MG63 (cell line): Measurements from ENCODE around the gene RTL9. TPM values are rescaled to one million over a fixed set of nuclear protein-coding genes. Genes with fewer than 3 reads are reported as not detected.
"Not testable (repeated sequence)": the region's sequence is repeated elsewhere in the genome, so short reads cannot be mapped to it uniquely, and the experiment has no call there.

Experiments used
- DNase-seq: peaks from one replicate; pipeline ENCODE4 v3.0.0-alpha.2; 2020
- H3K27me3 ChIP-seq: fragments of 250-450 bp; sonication (Bioruptor Pico); 2 replicates; pipeline ENCODE4 v1.5.1; 2020; ENCODE audit warnings: mild to moderate bottlenecking, moderate library complexity
- H3K36me3 ChIP-seq: fragments of 250-450 bp; sonication (Bioruptor Pico); 2 replicates; pipeline ENCODE4 v1.5.1; 2020; ENCODE audit warnings: mild to moderate bottlenecking, moderate library complexity
- H3K4me3 ChIP-seq: fragments of 250-450 bp; sonication (Bioruptor Pico); 2 replicates; pipeline ENCODE4 v1.5.1; 2020; ENCODE audit warnings: mild to moderate bottlenecking, moderate library complexity
- H3K9me3 ChIP-seq: fragments of 250-450 bp; sonication (Bioruptor Pico); 2 replicates; pipeline ENCODE4 v1.5.1; 2020; ENCODE audit warnings: mild to moderate bottlenecking, moderate library complexity
- total RNA-seq: library from RNA; depleted of rRNA; stranded (reverse); fragments of >200 nt; shearing (Covaris generic); gene quantifications from 2 replicates; pipeline ENCODE4 v1.2.3, GENCODE V29; 2014; ENCODE audit warnings: low replicate concordance; rRNA removed

Gene RTL9
- total RNA-seq, 1 experiment from 2014 or later: 0.30 TPM

DNA sequence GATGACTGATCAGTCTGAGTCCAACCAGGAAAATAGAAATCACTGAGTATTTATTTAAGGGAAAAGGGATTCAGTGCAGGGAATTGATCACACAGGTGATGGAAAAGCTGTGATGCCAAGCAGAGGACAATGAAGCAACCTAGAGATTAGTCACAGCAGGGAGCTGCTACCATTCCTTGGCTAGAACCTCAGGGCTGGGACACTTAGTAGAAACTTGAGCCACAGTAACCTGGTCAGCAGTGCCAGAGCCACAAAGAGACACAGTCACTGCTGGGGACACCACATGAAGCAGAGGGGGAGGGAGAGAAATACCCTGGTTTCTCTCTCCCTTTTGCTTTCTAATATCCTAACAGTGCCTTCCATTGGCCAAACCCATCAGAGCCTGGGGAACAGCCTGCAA, 38.7 kb downstream of the RTL9 start:
- Histone ChIP-seq H3K36me3 (no peaks in the 10 kb centered on the region), H3K4me3 (no peak overlapping the region), H3K9me3 (no peaks in the 10 kb centered on the region), H3K27me3 (no peaks in the 10 kb centered on the region)
- DNase-seq: no peak

- no peaks in the 10 kb centered on the region for H3K27me3 ChIP-seq
- DNase-seq: no peak
These were observed 39.3 kb downstream of the RTL9 start for GRCh38 chrX:110397904-110398303.

DNA sequence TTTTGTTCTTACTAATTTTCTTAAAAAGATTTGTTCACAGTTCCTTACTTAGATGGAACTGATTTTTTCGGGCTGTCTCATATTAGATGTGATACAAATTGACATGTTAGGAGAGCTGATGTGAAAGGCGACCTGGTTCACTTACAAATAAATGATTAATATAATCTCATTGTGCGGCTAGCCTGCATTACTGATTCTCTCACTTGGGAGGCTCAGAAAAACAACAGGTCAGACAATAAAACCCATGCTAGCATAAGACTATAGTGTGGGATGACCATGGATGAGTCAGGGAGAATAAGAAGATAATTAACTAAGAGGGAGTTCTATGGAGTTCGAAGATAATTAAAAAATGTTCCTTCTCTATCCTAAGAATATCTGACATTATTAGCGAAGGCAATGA, 40.8 kb downstream of the RTL9 start:
- H3K4me3 ChIP-seq: no peak overlapping the region
- DNase-seq: no peak
- H3K9me3 ChIP-seq: no peaks in the 10 kb centered on the region
- H3K27me3 ChIP-seq: no peaks in the 10 kb centered on the region
- no peaks in the 10 kb centered on the region for H3K36me3 ChIP-seq

More at GRCh38 chrX:110397904-110398303, 39.3 kb downstream of the RTL9 start:
- no peaks in the 10 kb centered on the region for H3K9me3 ChIP-seq
- H3K4me3 ChIP-seq: no peak overlapping the region
- no peaks in the 10 kb centered on the region for H3K36me3 ChIP-seq

DNA sequence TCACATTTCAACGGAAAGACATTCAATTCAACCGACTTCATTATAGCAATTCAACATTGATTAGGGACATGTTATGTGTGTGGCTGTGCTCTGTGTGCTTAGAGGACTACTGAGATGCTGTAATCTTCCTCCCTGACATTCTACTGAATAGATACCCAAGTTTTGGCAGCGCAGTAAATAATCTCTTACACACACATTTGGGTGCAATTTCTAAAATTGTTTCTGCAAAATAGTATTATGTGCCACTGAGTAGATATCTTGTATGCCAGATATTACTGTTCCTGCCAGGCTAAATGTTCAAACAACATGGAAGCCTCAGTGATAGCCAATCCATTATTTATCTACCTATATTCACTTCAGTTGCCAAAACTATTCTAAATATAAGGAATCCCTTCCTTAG, 41.3 kb downstream of the RTL9 start:
- H3K4me3 ChIP-seq: no peak overlapping the region
- H3K9me3 ChIP-seq: no peaks in the 10 kb centered on the region
- DNase-seq: no peak
- no peaks in the 10 kb centered on the region for H3K36me3 ChIP-seq
- no peaks in the 10 kb centered on the region for H3K27me3 ChIP-seq

- no peaks in the 10 kb centered on the region for H3K36me3 ChIP-seq
- no peaks in the 10 kb centered on the region for H3K27me3 ChIP-seq
- DNase-seq: no peak
- no peaks in the 10 kb centered on the region for H3K9me3 ChIP-seq
- H3K4me3 ChIP-seq: no peak overlapping the region
These were observed 42.5 kb downstream of the RTL9 start for GRCh38 chrX:110401135-110401534.

- Histone ChIP-seq H3K36me3 (no peaks in the 10 kb centered on the region), H3K4me3 (no peak overlapping the region), H3K27me3 (no peaks in the 10 kb centered on the region), H3K9me3 (no peaks in the 10 kb centered on the region)
- peak; percentile 77 for DNase-seq
These were observed 43.6 kb downstream of the RTL9 start for GRCh38 chrX:110402091-110402849.

DNA sequence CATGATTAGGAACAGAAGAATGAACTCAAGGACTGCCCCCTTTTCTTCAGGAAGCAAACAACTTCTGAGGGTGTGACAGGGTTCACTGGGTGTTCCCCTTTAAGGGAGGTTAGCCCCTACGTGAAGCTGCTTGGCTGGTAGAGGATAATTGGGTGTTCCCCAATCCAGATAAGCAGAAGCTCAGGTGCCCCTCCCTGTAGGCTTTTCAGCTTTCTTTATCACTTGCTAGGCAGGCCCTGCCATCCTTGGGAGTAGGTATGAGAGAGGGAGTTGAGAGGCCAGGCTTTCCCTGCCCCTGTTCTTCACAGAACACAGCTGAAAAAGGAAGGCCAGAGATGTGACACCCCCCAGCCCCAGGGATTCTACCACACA, 44.2 kb downstream of the RTL9 start:
- Histone ChIP-seq H3K9me3 (no peaks in the 10 kb centered on the region), H3K27me3 (no peaks in the 10 kb centered on the region), H3K36me3 (no peaks in the 10 kb centered on the region), H3K4me3 (no peak overlapping the region)
- no peak for DNase-seq

DNA sequence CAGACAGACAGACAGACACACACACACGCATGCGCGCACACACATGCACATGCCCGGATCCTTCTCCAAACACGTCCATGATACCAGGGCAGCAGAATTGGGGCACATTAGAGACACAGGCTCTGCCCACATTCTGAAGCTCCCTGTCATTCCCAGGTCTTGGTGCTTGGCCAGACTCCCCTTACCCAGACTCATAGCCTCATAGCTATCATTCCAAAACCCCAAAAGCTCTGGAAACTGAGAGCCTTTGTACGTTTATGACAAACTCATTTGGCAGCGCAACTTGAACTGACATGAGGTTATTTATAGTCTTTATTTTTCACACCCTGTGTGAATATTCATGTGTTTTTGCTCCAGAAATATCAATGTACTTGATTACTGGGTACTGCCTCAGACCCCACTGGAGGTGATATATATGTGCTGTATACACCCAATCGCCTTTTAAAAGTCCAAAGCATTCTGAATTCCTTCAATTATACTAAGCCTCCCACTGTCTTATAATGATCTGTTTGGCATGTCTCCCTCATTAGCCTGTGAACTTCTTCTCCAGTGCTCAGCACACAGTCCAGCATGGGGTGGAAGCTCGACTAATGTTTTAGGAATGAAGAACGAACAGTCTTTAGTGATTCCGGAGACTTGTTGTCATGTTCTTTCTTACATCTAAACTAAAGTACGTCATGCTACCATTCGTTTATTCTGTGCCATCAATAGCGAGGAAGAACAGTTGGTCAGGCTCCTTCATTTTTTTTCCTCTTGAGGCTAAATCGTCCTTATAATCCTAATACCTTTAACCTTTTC, 45.0 kb downstream of the RTL9 start:
- H3K27me3 ChIP-seq: no peaks in the 10 kb centered on the region
- no peak for DNase-seq
- H3K4me3 ChIP-seq: no peak overlapping the region
- no peaks in the 10 kb centered on the region for H3K36me3 ChIP-seq
- no peaks in the 10 kb centered on the region for H3K9me3 ChIP-seq

DNA sequence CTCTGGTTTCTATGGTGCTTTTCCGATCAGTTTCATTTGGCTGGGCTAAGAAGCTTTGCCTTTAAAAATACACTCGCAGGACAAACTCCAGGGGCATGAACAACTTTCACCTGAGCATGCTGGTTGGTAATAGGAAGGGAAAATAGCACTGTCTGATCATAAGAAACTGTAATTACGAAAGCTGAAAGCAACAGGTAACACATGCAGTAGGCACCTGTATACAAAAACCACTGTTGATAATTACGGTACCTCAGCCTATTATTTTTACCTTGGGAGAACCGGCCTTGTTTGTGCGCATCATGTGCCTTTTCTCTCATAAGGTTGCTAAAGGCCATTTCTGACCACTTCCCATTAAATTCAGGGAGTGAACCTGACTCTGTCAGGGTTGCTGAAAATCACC, 45.7 kb downstream of the RTL9 start:
- DNase-seq: no peak
- Histone ChIP-seq H3K9me3 (no peaks in the 10 kb centered on the region), H3K4me3 (no peak overlapping the region), H3K27me3 (no peaks in the 10 kb centered on the region), H3K36me3 (no peaks in the 10 kb centered on the region)

- H3K9me3 ChIP-seq, H3K27me3 ChIP-seq, DNase-seq, H3K4me3 ChIP-seq, H3K36me3 ChIP-seq: not testable (repeated sequence)
These were observed 47.6 kb downstream of the RTL9 start for GRCh38 chrX:110406250-110406649.

GRCh38 chrX:110406822-110407221, 48.2 kb downstream of the RTL9 start:
- Histone ChIP-seq H3K36me3 (no peaks in the 10 kb centered on the region), H3K27me3 (no peaks in the 10 kb centered on the region), H3K9me3 (no peaks in the 10 kb centered on the region), H3K4me3 (no peak overlapping the region)
- DNase-seq: no peak

GRCh38 chrX:110407910-110408545, 49.4 kb downstream of the RTL9 start:
- no peak for DNase-seq
- H3K4me3 ChIP-seq: no peak overlapping the region
- no peaks in the 10 kb centered on the region for H3K9me3 ChIP-seq
- H3K36me3 ChIP-seq: no peaks in the 10 kb centered on the region
- H3K27me3 ChIP-seq: no peaks in the 10 kb centered on the region

Other genes with a start within 250 kb of the RTL9 start
- gene AMMECR1, start 40.8 kb upstream of the RTL9 start, total RNA-seq: 9.5 and 11.4 TPM in 2 replicates